GM12874 (cell line): ENCODE measurements around the gene SCG2.

Experiments used
- CTCF ChIP-seq: IDR thresholded peaks from 2 replicates; pipeline ENCODE4 v1.5.1; 2011; ENCODE audit warnings: low read depth, mild to moderate bottlenecking, control low read depth, low read length, moderate library complexity; ENCODE audit not compliant: insufficient read depth

SCG2 gene

GRCh38 chr2:223563462-223563861, 38.7 kb downstream of the SCG2 start:
- no peak for TF ChIP-seq CTCF

GRCh38 chr2:223562078-223562477, 40.1 kb downstream of the SCG2 start:
- TF ChIP-seq CTCF = no peak

- no peak for TF ChIP-seq CTCF
These were observed 41.3 kb downstream of the SCG2 start for GRCh38 chr2:223560749-223561435.

- no peak for TF ChIP-seq CTCF
These were observed 43.2 kb downstream of the SCG2 start for GRCh38 chr2:223558970-223559369.

GRCh38 chr2:223554923-223555322, 47.2 kb downstream of the SCG2 start:
- no peak for TF ChIP-seq CTCF

GRCh38 chr2:223549215-223549614, 52.9 kb downstream of the SCG2 start:
- TF ChIP-seq CTCF = no peak

GRCh38 chr2:223548194-223548593, 54.0 kb downstream of the SCG2 start:
- TF ChIP-seq CTCF = no peak
